Cardiac fibroblast (primary cell): ENCODE results near the gene OR4A15.

Source experiments
- DNase-seq, 2 donors: peaks; one replicate each; pipeline versions ENCODE4 v3.0.0 to v3.0.0-alpha.2; 2010; ENCODE audit warnings: low read depth in 2 of 2
- H3K4me3 ChIP-seq, 2 donors: replicated peaks in 1 of 2; 1 replicate in 1 of 2; 2 replicates in 1 of 2; pipeline ENCODE4 v1.5.1; 2011; ENCODE audit warnings: low read depth in 2 of 2, low read length in 2 of 2, mild to moderate bottlenecking in 2 of 2, moderate library complexity in 1 of 2
- CTCF ChIP-seq: IDR thresholded peaks from one replicate; pipeline ENCODE4 v1.5.1; 2011; ENCODE audit warnings: low read depth, mild to moderate bottlenecking, low read length, inconsistent platforms

OR4A15 gene

GRCh38 chr11:55367674-55368073 is at the start of gene OR4A15:
OR4A15 (plus strand) TSS chr11:55367974; CDS start chr11:55367974, 0 bp downstream.
- TF ChIP-seq CTCF: no peak
- no peak for DNase-seq
- H3K4me3 ChIP-seq: no peak within 1 kb of the TSS

- no peak for TF ChIP-seq CTCF
- H3K4me3 ChIP-seq: no peak overlapping the region
- DNase-seq: no peak
These were observed 43.3 kb upstream of the OR4A15 start for GRCh38 chr11:55324500-55324899.

GRCh38 chr11:55342901-55343300 is 24.9 kb upstream of the OR4A15 start, which contains the start of gene OR4A16:
OR4A16 (plus strand) TSS chr11:55343201; CDS start chr11:55343201, 0 bp downstream.
- H3K4me3 ChIP-seq: no peak within 1 kb of the TSS
- DNase-seq: no peak
- TF ChIP-seq CTCF: no peak

- no peak for DNase-seq
- no peak for TF ChIP-seq CTCF
- no peak overlapping the region for H3K4me3 ChIP-seq
These were observed 22.5 kb upstream of the OR4A15 start for GRCh38 chr11:55345306-55345705.

GRCh38 chr11:55349032-55349431 is 18.7 kb upstream of the OR4A15 start:
- H3K4me3 ChIP-seq: no peak overlapping the region
- no peak for DNase-seq
- no peak for TF ChIP-seq CTCF

GRCh38 chr11:55357560-55358184 is 10.1 kb upstream of the OR4A15 start:
- TF ChIP-seq CTCF: no peak
- no peak overlapping the region for H3K4me3 ChIP-seq
- DNase-seq: no peak

GRCh38 chr11:55401011-55401410 is 33.2 kb downstream of the OR4A15 start:
- no peak overlapping the region for H3K4me3 ChIP-seq
- TF ChIP-seq CTCF: no peak
- no peak for DNase-seq
